Ishikawa (cell line): Measurements from ENCODE around the gene LATS1.

Source experiments
- CEBPB ChIP-seq: IDR thresholded peaks from 2 replicates; pipeline ENCODE4 v1.6.1; 2012
- CREB1 ChIP-seq: IDR thresholded peaks from 2 replicates; pipeline ENCODE4 v1.6.1; 2012; ENCODE audit warnings: low read depth
- EGR1 ChIP-seq: IDR thresholded peaks from 2 replicates; pipeline ENCODE4 v1.6.1; 2012
- EP300 ChIP-seq: IDR thresholded peaks from 2 replicates; pipeline ENCODE4 v1.6.1; 2012; ENCODE audit warnings: borderline replicate concordance
- FOXM1 ChIP-seq: IDR thresholded peaks from 2 replicates; pipeline ENCODE4 v1.6.1; 2012; ENCODE audit warnings: low read depth, borderline replicate concordance
- NFIC ChIP-seq: IDR thresholded peaks from 2 replicates; pipeline ENCODE4 v1.6.1; 2012
- RAD21 ChIP-seq: IDR thresholded peaks from 2 replicates; pipeline ENCODE4 v1.6.1; 2012; ENCODE audit warnings: low read depth
- REST ChIP-seq: IDR thresholded peaks from 2 replicates; pipeline ENCODE4 v1.6.1; 2012; ENCODE audit warnings: low read depth, mild to moderate bottlenecking
- TAF1 ChIP-seq: IDR thresholded peaks from 2 replicates; pipeline ENCODE4 v1.6.1; 2012; ENCODE audit warnings: low read depth, mild to moderate bottlenecking
- TCF12 ChIP-seq: IDR thresholded peaks from 2 replicates; pipeline ENCODE4 v1.6.1; 2012; ENCODE audit warnings: low read depth
- TEAD4 ChIP-seq: IDR thresholded peaks from 2 replicates; pipeline ENCODE4 v1.6.1; 2012
- USF1 ChIP-seq: IDR thresholded peaks from 2 replicates; pipeline ENCODE4 v1.6.1; 2012
- YY1 ChIP-seq: IDR thresholded peaks from 2 replicates; pipeline ENCODE4 v1.6.1; 2012; ENCODE audit warnings: low read depth
- ZBTB7A ChIP-seq: IDR thresholded peaks from 2 replicates; pipeline ENCODE4 v1.6.1; 2012; ENCODE audit warnings: low read depth
- TF ChIP-seq, protein P1 (sequence below): IDR thresholded peaks from 2 replicates; pipeline ENCODE4 v1.6.1; 2012

LATS1 gene

GRCh38 chr6:149714442-149714841 is 3.5 kb downstream of the LATS1 start:
- TF ChIP-seq ZBTB7A (no peak), TAF1 (no peak), REST (no peak), TEAD4 (no peak), CEBPB (no peak), EGR1 (no peak), YY1 (no peak), NFIC (no peak), TCF12 (no peak), USF1 (no peak), CREB1 (no peak)
- TF ChIP-seq, protein P1, sequence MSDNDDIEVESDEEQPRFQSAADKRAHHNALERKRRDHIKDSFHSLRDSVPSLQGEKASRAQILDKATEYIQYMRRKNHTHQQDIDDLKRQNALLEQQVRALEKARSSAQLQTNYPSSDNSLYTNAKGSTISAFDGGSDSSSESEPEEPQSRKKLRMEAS, result no peak

DNA sequence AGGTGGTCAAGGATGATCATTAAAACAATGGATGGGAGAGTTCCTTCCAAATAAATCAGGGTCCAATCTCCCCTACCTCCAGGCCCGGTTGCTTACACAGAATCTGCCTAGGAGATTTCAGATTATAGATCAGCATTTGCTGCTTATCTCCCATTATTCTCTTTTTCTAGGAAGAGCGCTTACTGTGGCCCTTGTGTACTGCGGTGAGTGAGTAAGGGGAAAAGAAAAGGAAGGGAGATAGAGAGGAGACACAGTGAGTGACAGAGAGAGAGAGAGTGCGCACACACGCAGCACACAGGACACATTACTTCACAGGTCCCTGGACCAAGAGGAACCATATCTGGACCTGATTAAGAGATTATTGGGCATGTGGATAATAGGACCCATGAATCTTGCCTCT is 6.2 kb downstream of the LATS1 start:
- TF ChIP-seq YY1 (no peak), FOXM1 (no peak), REST (no peak), EGR1 (no peak), TAF1 (no peak), RAD21 (no peak), CREB1 (no peak), TEAD4 (no peak)
- TF ChIP-seq, protein P1, result no peak

- TF ChIP-seq YY1, result no peak
- no peak for TF ChIP-seq RAD21
- no peak for TF ChIP-seq NFIC
- no peak for TF ChIP-seq EP300
- no peak for TF ChIP-seq FOXM1
- no peak for TF ChIP-seq CEBPB
- TF ChIP-seq USF1, result no peak
- no peak for TF ChIP-seq REST
- no peak for TF ChIP-seq CREB1
- TF ChIP-seq TEAD4, result no peak
- no peak for TF ChIP-seq ZBTB7A
- TF ChIP-seq, protein P1, result no peak
- TF ChIP-seq TCF12, result no peak
- no peak for TF ChIP-seq TAF1
- TF ChIP-seq EGR1, result no peak
Observed at GRCh38 chr6:149701714-149702113, 16.2 kb downstream of the LATS1 start.

DNA sequence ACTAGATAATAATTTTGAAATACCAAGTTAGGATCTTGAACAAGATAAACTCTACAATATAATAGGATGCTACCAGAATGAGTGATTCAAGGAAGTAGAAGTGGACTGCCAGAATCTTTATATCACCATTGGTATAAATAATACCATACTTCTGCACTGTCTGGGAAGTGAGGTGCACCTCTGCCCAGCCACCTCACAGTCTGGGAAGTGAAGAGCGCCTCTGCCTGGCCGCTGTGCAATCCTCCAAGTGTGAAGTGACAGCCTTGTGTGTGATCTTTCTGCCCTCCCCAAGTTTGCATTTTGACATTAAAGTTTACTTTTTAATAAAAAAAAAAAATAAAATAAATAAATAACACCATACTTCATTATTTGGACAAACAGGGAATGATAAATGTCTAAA is 18.8 kb downstream of the LATS1 start:
- TF ChIP-seq TCF12 (no peak), USF1 (no peak), YY1 (no peak), TEAD4 (no peak), CEBPB (no peak), TAF1 (no peak), ZBTB7A (no peak), NFIC (no peak), FOXM1 (no peak), REST (no peak)
- TF ChIP-seq, protein P1, result no peak
